Measurements from ENCODE around the gene RAB11FIP4. TPM values are rescaled to one million over a fixed set of nuclear protein-coding genes. Genes with fewer than 3 reads are reported as not detected.

The RAB11FIP4 gene
- total and polyA plus RNA-seq, 2 of the 13 experiments (the other 11 are each of a cell fraction or from before 2014, with no cell fraction given) = 28.0 to 89.3 TPM

DNA sequence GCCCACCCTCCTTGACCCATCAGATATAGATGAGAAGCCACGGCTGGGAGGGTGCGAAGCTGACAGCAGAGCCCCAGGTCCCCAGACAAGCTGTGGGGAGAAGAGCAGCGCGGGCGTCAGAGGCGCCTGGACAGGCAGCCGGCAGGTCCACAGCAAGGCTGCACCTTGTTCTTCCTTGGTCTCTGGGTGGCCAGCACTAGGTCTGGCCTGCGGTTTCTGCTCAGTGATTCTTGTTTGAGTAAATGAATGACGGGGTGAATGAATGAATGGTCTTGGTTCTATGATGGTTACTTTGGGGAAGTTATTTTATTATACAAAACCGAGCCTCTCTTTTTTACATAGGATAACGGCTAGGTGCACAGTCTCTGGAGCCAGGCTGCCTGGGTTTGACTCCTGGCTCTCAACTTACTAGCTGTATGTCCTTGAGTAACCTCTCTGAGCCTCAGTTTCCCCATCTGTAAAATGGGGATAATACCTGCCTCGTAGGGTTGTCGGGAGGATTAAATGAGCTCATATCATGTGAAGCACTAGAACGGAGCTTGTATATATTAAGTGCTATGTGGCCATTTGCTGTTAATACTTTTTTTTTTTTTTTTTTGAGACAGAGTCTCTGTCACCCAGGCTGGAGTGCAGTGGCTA is 86.1 kb downstream of the RAB11FIP4 start:
- Histone ChIP-seq H2AFZ (ENCODE audit: low read length) (no peak overlapping the region), H3K36me3 (replicated peaks in 1 of 2; ENCODE audit: control insufficient read depth in 1 of 2, insufficient read depth in 2 of 2, low read length in 2 of 2) (no peaks in the 10 kb centered on the region), H3K4me1 (ENCODE audit: insufficient read depth, low read length) (peaks cover 95% of the 10 kb centered on the region), H3K4me2 (ENCODE audit: low read depth, low read length) (no peak overlapping the region; the same call in 1 of the 2 replicates), H3K27ac (ENCODE audit: extremely low read length, insufficient read depth, low read length) (peak overlapping the region; percentile 96), H3K9ac (ENCODE audit: insufficient read depth, low read depth, low read length) (no peak overlapping the region), H3K79me2 (ENCODE audit: insufficient read depth, low read length) (no peaks in the 10 kb centered on the region), H3K4me3 (replicated peaks in 1 of 3; ENCODE audit: insufficient read depth in 1 of 3, low read depth in 2 of 3, low read length in 3 of 3) (no peak overlapping the region), H3K27me3 (ENCODE audit: control insufficient read depth in 1 of 2, insufficient read depth in 2 of 2, low read length in 2 of 2) (no peaks in the 10 kb centered on the region; a peak in 1 of 5 replicates), H3K9me3 (ENCODE audit: low read length) (no peaks in the 10 kb centered on the region), H4K20me1 (ENCODE audit: insufficient read depth, low read length) (no peaks in the 10 kb centered on the region)
- in situ Hi-C loops (cut with HindIII; ENCODE audit: extremely low pct_ligation_motif_present, low pct_unique_long_range_greater_than_20kb) (no loop called here), intact Hi-C loops (cut with micrococcal nuclease; ENCODE audit: unreplicated experiment) (loop anchor here (5.0 kb wide), 1 partner anchor 40 kb away; no protein-coding TSS in a partner anchor)
- TF ChIP-seq RCOR2 (CRISPR knock-in tag; IDR thresholded peaks at IDR 0.05) = 0 out of 2 replicates have a peak, but pooled peaks have one; percentile 5
- TF ChIP-seq THYN1 (CRISPR knock-in tag; IDR thresholded peaks at IDR 0.05; ENCODE audit: borderline replicate concordance, low read depth) = no peak
- TF ChIP-seq ZNF629 (CRISPR knock-in tag; conservative IDR thresholded peaks at IDR 0.05) = peak; percentile 80
- TF ChIP-seq, protein P1, sequence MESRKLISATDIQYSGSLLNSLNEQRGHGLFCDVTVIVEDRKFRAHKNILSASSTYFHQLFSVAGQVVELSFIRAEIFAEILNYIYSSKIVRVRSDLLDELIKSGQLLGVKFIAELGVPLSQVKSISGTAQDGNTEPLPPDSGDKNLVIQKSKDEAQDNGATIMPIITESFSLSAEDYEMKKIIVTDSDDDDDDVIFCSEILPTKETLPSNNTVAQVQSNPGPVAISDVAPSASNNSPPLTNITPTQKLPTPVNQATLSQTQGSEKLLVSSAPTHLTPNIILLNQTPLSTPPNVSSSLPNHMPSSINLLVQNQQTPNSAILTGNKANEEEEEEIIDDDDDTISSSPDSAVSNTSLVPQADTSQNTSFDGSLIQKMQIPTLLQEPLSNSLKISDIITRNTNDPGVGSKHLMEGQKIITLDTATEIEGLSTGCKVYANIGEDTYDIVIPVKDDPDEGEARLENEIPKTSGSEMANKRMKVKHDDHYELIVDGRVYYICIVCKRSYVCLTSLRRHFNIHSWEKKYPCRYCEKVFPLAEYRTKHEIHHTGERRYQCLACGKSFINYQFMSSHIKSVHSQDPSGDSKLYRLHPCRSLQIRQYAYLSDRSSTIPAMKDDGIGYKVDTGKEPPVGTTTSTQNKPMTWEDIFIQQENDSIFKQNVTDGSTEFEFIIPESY (CRISPR knock-in tag; IDR thresholded peaks at IDR 0.05) = peak; percentile 56
- 0 out of 2 replicates have a peak, but pooled peaks have one; percentile 14 for TF ChIP-seq SALL2 (CRISPR knock-in tag; IDR thresholded peaks at IDR 0.05)
- TF ChIP-seq, protein P2, sequence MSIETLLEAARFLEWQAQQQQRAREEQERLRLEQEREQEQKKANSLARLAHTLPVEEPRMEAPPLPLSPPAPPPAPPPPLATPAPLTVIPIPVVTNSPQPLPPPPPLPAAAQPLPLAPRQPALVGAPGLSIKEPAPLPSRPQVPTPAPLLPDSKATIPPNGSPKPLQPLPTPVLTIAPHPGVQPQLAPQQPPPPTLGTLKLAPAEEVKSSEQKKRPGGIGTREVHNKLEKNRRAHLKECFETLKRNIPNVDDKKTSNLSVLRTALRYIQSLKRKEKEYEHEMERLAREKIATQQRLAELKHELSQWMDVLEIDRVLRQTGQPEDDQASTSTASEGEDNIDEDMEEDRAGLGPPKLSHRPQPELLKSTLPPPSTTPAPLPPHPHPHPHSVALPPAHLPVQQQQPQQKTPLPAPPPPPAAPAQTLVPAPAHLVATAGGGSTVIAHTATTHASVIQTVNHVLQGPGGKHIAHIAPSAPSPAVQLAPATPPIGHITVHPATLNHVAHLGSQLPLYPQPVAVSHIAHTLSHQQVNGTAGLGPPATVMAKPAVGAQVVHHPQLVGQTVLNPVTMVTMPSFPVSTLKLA (IDR thresholded peaks at IDR 0.05) = no peak
- no peak for FAIRE-seq
- ATAC-seq = no peak
- no peak for DNase-seq (ENCODE audit: low spot score)
- WGBS (ENCODE audit: low lambda C conversion rate) = 84% methylated on average over 11 of the region's 14 CpGs
- ChIA-PET CTCF (ENCODE audit: low intra/inter-chr PET ratio, low total read pairs) (no interaction called here), POLR2A (interaction anchor here (1.1 to 6.9 kb wide), 4 partner anchors 10 to 40 kb away, joined by 3 to 161 read pairs (median 4); no protein-coding TSS in a partner anchor)
- BruUV-seq (replicated peaks) = no TSS peak

Measured in HepG2 (cell line).